NCI-H187 treated with DMSO at 0.1 percent for 48 hours (cell line): ENCODE results near the gene CCL2.

Experiments
- DNase-seq: peaks from one replicate; lab custom pipeline; 2025; lab: John Stamatoyannopoulos, UW

The CCL2 gene

GRCh38 chr17:34265711-34266110, 10.6 kb downstream of the CCL2 start:
- DNase-seq = no peak

- DNase-seq = no peak
These were observed 14.9 kb downstream of the CCL2 start, which contains the start of gene CCL7 for GRCh38 chr17:34269969-34270368. Gene CCL7, plus strand, starts transcription at chr17:34270221. Its CDS starts 70 bp downstream, at chr17:34270291.

- DNase-seq = no peak
These were observed 20.8 kb downstream of the CCL2 start for GRCh38 chr17:34275881-34276280.

- DNase-seq = no peak
These were observed 21.7 kb downstream of the CCL2 start for GRCh38 chr17:34276826-34277225.

GRCh38 chr17:34283571-34283970, 28.5 kb downstream of the CCL2 start:
- no peak for DNase-seq

- no peak for DNase-seq
These were observed 30.3 kb downstream of the CCL2 start, which contains the start of gene CCL11 for GRCh38 chr17:34285286-34285792. Gene CCL11, plus strand, starts transcription at chr17:34285742. Its CDS starts 67 bp downstream, at chr17:34285809.

GRCh38 chr17:34287875-34288274, 32.8 kb downstream of the CCL2 start:
- no peak for DNase-seq

GRCh38 chr17:34290586-34290985, 35.5 kb downstream of the CCL2 start:
- no peak for DNase-seq

- DNase-seq = no peak
These were observed 36.8 kb downstream of the CCL2 start for GRCh38 chr17:34291721-34292348.

- no peak for DNase-seq
These were observed 43.9 kb downstream of the CCL2 start for GRCh38 chr17:34299027-34299426.

GRCh38 chr17:34299956-34300577, 45.0 kb downstream of the CCL2 start:
- DNase-seq = no peak

- no peak for DNase-seq
These were observed 45.7 kb downstream of the CCL2 start for GRCh38 chr17:34300652-34301370.

- no peak for DNase-seq
These were observed 46.9 kb downstream of the CCL2 start for GRCh38 chr17:34301986-34302385.

- DNase-seq = no peak
These were observed 47.6 kb downstream of the CCL2 start for GRCh38 chr17:34302636-34303035.

GRCh38 chr17:34303606-34304005, 48.5 kb downstream of the CCL2 start:
- DNase-seq = no peak

GRCh38 chr17:34305061-34305460, 50.0 kb downstream of the CCL2 start:
- DNase-seq = no peak

- DNase-seq = no peak
These were observed 50.5 kb downstream of the CCL2 start for GRCh38 chr17:34305606-34306005.

- DNase-seq = no peak
These were observed 51.4 kb downstream of the CCL2 start for GRCh38 chr17:34306466-34306865.
